Measurements from ENCODE around the gene HECTD4.

GRCh38 chr12:112233242-112233641 lies 149.0 kb downstream of the HECTD4 start:
- TF ChIP-seq CTCF (conservative IDR thresholded peaks at IDR 0.05) (no peak), ZFX (IDR thresholded peaks at IDR 0.05) (no peak)
